IPS-NIHi7 (cell line): Measurements from ENCODE around the gene RIC8B.
"Not testable (repeated sequence)": the region's sequence is repeated elsewhere in the genome, so short reads cannot be mapped to it uniquely, and the experiment has no call there.

Experiments used
- DNase-seq: peaks from one replicate; pipeline ENCODE4 v3.0.0; 2012; ENCODE audit warnings: mixed read lengths; ENCODE audit errors: extremely low spot score

Gene RIC8B

GRCh38 chr12:106774005-106774807 lies at the start of gene RIC8B:
RIC8B (plus strand) TSS chr12:106774682; CDS start chr12:106774746, 64 bp downstream.
- peak; percentile 94 for DNase-seq

- DNase-seq = no peak
Measured at GRCh38 chr12:106724934-106725333, 49.5 kb upstream of the RIC8B start.

GRCh38 chr12:106726603-106727202 lies 47.8 kb upstream of the RIC8B start:
- not testable (repeated sequence) for DNase-seq

GRCh38 chr12:106729611-106730010 lies 44.9 kb upstream of the RIC8B start:
- no peak for DNase-seq

GRCh38 chr12:106732890-106733289 lies 41.6 kb upstream of the RIC8B start:
- DNase-seq = no peak

GRCh38 chr12:106733660-106734059 lies 40.8 kb upstream of the RIC8B start:
- DNase-seq = no peak

- no peak for DNase-seq
Measured at GRCh38 chr12:106736051-106736957, 38.2 kb upstream of the RIC8B start.

- DNase-seq = no peak
Measured at GRCh38 chr12:106739318-106739717, 35.2 kb upstream of the RIC8B start.

GRCh38 chr12:106739815-106740530 lies 34.5 kb upstream of the RIC8B start:
- peak; percentile 54 for DNase-seq

- no peak for DNase-seq
Measured at GRCh38 chr12:106740818-106741217, 33.7 kb upstream of the RIC8B start.

GRCh38 chr12:106741247-106741646 lies 33.2 kb upstream of the RIC8B start:
- no peak for DNase-seq

- no peak for DNase-seq
Measured at GRCh38 chr12:106743270-106743988, 31.1 kb upstream of the RIC8B start.

- no peak for DNase-seq
Measured at GRCh38 chr12:106744600-106744999, 29.9 kb upstream of the RIC8B start.

GRCh38 chr12:106745181-106745745 lies 29.2 kb upstream of the RIC8B start:
- DNase-seq = no peak

- no peak for DNase-seq
Measured at GRCh38 chr12:106747973-106748436, 26.5 kb upstream of the RIC8B start.

GRCh38 chr12:106750524-106750923 lies 24.0 kb upstream of the RIC8B start:
- no peak for DNase-seq

- no peak for DNase-seq
Measured at GRCh38 chr12:106753526-106753925, 21.0 kb upstream of the RIC8B start.

- DNase-seq = no peak
Measured at GRCh38 chr12:106754331-106754730, 20.2 kb upstream of the RIC8B start.

- no peak for DNase-seq
Measured at GRCh38 chr12:106757623-106758348, 16.7 kb upstream of the RIC8B start.
